HG02588 (cell line): ENCODE measurements around the gene TNFSF8.

Experiments used
- ATAC-seq: cut with Tn5 transposase; IDR thresholded peaks from one replicate; pipeline ENCODE4 v1.9.1; 2021; ENCODE audit warnings: mild to moderate bottlenecking, moderate library complexity; ENCODE audit not compliant: unreplicated experiment

TNFSF8 gene, protein sequence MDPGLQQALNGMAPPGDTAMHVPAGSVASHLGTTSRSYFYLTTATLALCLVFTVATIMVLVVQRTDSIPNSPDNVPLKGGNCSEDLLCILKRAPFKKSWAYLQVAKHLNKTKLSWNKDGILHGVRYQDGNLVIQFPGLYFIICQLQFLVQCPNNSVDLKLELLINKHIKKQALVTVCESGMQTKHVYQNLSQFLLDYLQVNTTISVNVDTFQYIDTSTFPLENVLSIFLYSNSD

GRCh38 chr9:114930056-114930812 lies at the start of gene TNFSF8:
TNFSF8 (minus strand) TSS chr9:114930591; CDS start chr9:114930303, 288 bp downstream.
- ATAC-seq, result peak; percentile 37

- ATAC-seq, result no peak
Observed at GRCh38 chr9:114973216-114973615, 42.8 kb upstream of the TNFSF8 start.

DNA sequence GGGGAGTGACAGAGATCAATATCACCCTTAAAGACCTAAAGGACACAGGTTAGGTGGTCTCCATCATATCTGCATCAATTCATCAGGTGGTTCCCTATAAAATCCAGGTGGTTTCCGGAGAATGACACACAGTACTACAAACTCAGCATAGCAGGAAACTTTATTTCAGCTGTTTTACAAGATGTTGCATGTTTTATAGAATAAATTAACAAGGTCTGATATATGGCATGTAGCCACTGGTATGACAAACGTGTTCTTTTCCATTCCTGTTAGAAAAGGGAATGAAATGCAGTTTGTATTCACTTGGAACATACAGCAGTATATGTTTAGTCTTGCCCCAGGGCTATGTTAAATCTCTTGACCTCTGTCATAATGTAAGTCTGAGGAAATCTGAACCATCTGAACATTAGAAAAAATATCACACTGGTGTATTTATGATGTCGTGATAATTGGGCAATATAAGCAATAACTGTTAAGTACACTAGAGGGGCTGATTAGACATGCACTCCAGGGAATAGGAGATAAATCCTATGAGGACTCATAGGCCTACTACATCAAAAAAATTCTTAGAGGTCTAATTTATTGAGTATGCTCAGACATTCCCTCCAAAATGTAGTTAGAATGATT lies 42.2 kb upstream of the TNFSF8 start:
- ATAC-seq, result no peak

- ATAC-seq, result no peak
Observed at GRCh38 chr9:114969269-114969668, 38.9 kb upstream of the TNFSF8 start.

DNA sequence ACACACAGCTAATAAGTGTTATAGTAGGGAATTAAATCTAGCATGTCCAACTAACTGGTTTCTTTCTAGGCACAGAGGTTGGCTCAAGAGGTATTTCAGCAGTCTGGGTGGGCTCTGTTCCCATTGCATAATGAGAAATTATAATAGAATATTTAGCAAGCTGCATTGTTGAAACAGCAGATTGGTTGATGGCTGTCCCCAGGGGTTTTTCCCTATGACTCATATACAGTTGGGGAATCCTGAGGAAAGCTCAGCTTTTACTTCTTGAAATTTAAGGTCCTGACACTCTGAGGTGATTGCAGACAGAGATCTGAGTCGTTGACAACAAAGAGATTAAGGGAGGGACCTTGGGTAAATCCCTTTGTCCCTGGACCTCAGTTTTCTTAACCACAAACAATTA lies 38.3 kb upstream of the TNFSF8 start:
- no peak for ATAC-seq

DNA sequence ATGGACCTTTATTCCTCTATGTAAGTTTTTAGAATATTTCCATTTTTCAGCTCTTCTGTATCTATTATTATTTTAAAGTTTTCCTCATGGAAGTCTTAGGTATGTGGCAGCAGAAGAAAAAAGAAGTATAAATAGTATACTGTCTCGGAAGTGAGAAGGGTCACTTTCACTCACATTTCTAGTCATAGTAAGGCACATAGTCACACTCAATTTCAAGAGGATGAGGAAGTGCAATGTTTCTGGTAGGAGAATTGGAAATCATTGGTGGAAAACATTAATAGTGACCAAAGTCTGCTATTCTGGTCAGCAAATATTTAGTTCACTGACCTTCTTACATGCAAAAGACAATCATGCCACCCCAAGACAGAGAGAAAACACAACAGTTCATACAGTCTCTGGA lies 35.2 kb upstream of the TNFSF8 start:
- no peak for ATAC-seq

- no peak for ATAC-seq
Observed at GRCh38 chr9:114962809-114963208, 32.4 kb upstream of the TNFSF8 start.

DNA sequence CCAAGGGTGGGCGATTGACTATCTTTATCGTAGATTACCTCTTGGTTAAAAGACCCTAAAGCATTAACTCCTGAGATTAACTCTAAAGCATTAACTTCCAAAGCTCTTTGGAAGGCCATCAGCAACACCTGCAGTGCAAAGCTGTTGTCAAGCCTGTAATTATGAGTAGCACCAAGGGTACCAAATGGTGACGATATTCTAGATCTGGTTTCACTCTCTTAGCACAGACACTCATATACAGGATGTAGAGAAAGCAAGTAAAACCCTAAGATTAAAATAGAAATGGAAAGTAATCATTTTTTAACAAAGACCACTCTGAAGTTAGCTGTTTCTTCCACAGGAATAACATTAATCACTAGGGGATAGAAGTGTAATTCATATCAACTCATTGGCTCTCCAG lies 29.9 kb upstream of the TNFSF8 start:
- ATAC-seq, result no peak

- ATAC-seq, result no peak
Observed at GRCh38 chr9:114958844-114959235, 28.4 kb upstream of the TNFSF8 start.

DNA sequence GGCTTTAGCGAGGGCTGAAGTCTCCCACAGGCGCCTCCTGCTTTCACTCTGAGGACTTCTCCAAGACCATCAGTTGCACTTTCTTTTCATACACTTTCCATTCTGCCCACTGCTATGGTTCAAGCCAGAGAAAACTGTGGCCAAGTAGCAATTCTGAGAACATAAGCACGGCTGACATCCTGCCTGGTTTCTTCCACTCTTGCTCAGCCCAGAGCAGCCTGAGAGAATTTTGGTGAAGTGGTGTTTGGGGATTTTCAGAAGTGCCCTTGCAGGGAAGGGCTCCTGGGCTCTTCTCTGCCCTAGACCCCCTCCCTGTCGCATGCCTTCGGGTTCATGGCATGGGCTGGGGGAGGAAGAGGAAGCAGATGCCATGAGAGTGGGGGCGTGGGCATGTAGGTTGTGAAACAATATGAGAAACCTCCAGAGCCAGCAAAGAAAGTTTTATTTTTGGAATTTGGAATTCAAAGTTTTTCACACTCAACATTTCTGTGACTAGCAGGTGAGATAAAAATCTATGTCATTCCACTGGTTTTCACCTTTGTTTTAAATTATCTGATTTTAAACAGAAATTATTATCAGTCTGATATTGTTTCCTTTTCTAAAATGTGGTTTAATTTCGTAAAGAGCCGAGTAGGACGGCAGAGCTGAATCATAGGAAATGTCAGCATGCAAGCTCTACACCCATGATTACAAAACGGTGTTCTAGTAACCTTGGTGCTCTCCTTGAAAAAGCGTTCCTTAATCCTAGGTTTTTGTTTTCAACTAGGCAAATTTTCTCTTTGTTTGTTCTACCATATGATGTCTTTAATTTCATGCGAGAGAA lies 27.8 kb upstream of the TNFSF8 start:
- no peak for ATAC-seq

DNA sequence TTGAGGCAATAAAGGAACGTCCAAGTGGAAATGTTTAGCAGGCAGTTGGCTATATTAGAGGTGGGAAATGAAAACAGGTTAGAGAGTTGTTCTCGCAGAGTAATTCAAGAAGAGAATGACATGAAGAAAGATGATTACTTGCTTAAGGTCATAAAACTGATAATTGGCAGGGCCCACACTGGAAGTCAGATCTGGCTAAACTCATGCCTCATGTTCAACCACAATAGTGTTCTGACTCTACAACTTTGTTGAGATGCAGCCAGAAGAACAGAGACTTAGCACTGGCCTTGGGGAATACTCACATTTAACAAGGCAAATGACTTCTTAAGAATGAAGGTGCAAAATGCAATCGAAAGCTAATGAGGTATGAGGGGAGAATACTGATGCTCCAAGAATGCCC lies 27.2 kb upstream of the TNFSF8 start:
- ATAC-seq, result no peak

GRCh38 chr9:114954956-114955582 lies 24.7 kb upstream of the TNFSF8 start:
- ATAC-seq, result no peak

DNA sequence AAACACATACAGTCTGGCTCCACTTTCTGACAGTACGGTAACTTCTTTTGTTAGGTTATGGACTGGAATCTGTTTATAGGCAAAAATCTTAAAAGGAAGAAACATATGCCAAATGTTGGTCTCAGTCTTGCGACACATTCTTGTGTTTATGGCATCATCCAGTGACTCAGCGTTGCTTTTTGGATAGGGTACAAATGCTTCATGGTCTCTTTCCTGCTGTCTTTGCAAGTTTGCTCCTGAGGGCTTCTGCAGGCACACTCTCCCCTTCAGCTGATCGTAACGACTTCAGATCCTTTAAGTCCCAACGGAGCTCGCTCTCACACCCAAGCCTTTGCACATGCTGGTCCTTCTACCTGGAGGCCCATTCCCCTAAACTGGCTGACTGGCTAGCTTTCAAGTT lies 23.6 kb upstream of the TNFSF8 start:
- ATAC-seq, result no peak

DNA sequence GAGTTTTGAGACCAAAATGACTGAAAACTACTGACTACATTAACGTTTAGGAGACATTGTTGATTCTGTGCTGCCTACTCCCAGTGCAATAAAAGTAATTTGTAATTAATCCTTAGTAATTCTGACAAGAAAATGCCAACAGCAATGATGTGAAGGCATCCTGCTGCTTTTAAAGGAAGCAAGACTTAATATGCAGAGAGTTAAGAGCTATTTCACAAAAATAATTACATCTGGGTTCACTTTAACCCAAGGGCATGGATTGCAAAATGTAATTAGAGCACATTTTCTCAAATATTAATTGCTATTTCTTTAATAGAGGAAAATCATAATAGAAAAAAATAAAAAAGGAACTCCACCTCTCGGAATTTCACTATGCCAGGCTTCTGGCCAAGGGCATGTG lies 22.7 kb upstream of the TNFSF8 start:
- ATAC-seq, result no peak

GRCh38 chr9:114950761-114951160 lies 20.4 kb upstream of the TNFSF8 start:
- no peak for ATAC-seq

DNA sequence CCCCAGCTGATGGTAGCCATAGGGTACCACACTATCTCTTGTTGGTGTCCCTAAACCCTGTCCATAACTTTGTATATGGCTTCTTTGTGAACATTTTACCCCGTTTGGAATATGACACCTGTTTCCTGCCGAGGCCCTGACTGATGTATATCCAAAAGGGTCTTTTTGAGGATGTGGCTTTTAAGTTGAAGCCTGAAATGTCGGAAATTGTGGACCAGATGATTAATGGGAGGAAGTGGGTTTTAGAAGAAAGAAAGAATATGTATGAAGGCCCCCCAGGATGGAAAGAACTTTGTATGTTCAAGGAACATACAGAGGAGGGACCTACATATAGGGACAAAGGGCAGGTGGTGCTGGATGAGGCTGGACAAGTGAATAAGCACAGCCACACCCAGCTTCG lies 16.7 kb upstream of the TNFSF8 start:
- ATAC-seq, result no peak

GRCh38 chr9:114945616-114946412 lies 15.4 kb upstream of the TNFSF8 start:
- no peak for ATAC-seq

DNA sequence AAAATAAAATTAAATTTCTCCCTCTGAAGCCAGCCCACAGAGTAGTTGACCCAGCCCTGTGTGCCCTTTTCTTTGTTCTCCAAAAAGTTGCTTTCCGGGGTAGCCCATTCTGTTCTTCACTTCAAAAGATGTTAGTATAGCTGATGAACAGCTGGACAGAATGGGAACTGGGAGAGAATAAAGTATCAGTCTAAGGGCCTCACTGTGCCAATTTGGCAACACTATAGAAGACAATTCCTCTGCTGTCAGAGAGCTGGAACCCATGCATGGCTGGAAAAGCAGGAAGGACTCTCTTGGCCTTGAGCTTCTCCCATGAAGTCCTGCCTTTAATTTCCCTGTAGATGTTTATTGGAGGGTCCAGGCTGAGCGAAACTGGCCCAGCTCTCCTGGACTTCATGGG lies 11.0 kb upstream of the TNFSF8 start:
- no peak for ATAC-seq

DNA sequence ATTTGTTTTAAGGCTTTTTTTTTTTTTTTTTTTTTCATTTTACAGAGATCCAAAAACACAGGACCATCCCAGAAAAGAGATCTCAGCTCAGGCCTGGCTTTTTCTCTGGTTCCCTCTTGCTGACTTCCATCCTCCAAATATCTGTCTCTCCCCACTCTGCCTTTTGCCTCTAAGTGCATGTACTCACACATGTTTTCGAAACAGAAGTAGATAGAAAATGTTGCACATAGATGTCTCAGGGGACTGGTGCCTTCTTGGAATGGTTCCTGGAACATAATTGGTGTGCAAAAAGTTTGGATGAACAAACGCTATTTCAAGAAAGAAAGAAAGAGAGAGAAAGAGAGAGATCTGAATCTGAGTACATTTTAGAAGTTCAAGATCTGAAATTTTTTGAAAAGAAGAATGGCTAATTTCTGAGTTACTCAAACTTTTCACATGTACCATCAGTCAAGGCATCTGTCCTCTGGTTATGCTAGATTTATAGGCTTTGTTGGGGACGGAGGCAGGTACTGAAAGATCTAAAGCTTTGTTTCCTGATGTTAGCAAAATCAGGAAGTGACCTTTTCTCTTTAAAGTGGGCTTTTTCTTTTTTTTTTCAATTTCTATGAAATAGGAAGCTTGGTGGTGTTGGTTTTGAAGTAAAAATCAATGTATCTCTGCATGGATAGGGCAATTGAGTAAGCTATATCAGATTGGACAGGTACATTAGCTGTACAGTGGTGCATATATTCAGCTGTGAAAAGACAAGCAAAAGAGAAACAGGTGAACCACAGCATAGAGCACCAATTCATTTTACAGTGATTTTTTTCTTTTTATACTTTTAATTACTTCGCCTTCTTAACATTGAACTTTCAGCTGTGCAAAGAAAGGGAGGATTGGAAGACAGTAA lies 8.5 kb upstream of the TNFSF8 start:
- no peak for ATAC-seq
